ENCODE results near the gene PADI3. TPM values are rescaled to one million over a fixed set of nuclear protein-coding genes. Genes with fewer than 3 reads are reported as not detected.

The PADI3 gene
- total and polyA plus RNA-seq, 12 donors: not detected

GRCh38 chr1:17290553-17290952, 41.7 kb downstream of the PADI3 start:
- peaks cover 10% of the 10 kb centered on the region for H3K27me3 ChIP-seq
- no peak overlapping the region for H3K4me3 ChIP-seq
- 84 to 94% (median 87%) methylated on average over 3 of the region's 3 CpGs for WGBS, 4 donors
- H3K27ac ChIP-seq: no peak overlapping the region
- intact Hi-C loops (cut with DNase I): no loop called here
- no peaks in the 10 kb centered on the region for H3K36me3 ChIP-seq (replicated peaks in 1 of 2)
- no peaks in the 10 kb centered on the region for H3K4me1 ChIP-seq (replicated peaks in 1 of 2)
- TF ChIP-seq CTCF (IDR thresholded peaks at IDR 0.05): no peak
- TF ChIP-seq POLR2A (IDR thresholded peaks at IDR 0.05): no peak
- H3K9me3 ChIP-seq (replicated peaks in 1 of 3): no peaks in the 10 kb centered on the region
- no peak for DNase-seq

GRCh38 chr1:17292299-17293160, 43.6 kb downstream of the PADI3 start:
- WGBS, 4 donors: 51 to 66% (median 64%) methylated on average over 7 of the region's 7 CpGs
- no peaks in the 10 kb centered on the region for H3K9me3 ChIP-seq (replicated peaks in 1 of 3)
- no peaks in the 10 kb centered on the region for H3K36me3 ChIP-seq (replicated peaks in 1 of 2)
- TF ChIP-seq CTCF (IDR thresholded peaks at IDR 0.05): no peak
- TF ChIP-seq POLR2A (IDR thresholded peaks at IDR 0.05): no peak
- H3K4me3 ChIP-seq: no peak overlapping the region
- H3K27ac ChIP-seq: no peak overlapping the region
- DNase-seq: no peak
- intact Hi-C loops (cut with DNase I): no loop called here
- peaks cover 10% of the 10 kb centered on the region for H3K27me3 ChIP-seq
- no peaks in the 10 kb centered on the region for H3K4me1 ChIP-seq (replicated peaks in 1 of 2)

- Histone ChIP-seq H3K36me3 (replicated peaks in 1 of 2) (no peaks in the 10 kb centered on the region), H3K4me3 (no peak overlapping the region), H3K9me3 (replicated peaks in 1 of 3) (no peaks in the 10 kb centered on the region), H3K27ac (no peak overlapping the region), H3K27me3 (peaks cover 10% of the 10 kb centered on the region), H3K4me1 (replicated peaks in 1 of 2) (no peaks in the 10 kb centered on the region)
- TF ChIP-seq POLR2A (IDR thresholded peaks at IDR 0.05) (no peak), CTCF (IDR thresholded peaks at IDR 0.05) (no peak)
- 48 to 57% (median 52%) methylated on average over 14 of the region's 14 CpGs for WGBS, 4 donors
- no peak for DNase-seq
- intact Hi-C loops (cut with DNase I): no loop called here
Observed at GRCh38 chr1:17293681-17294425, 45.0 kb downstream of the PADI3 start.

- Histone ChIP-seq H3K27ac (no peak overlapping the region), H3K9me3 (replicated peaks in 1 of 3) (no peaks in the 10 kb centered on the region), H3K4me1 (replicated peaks in 1 of 2) (no peaks in the 10 kb centered on the region), H3K4me3 (no peak overlapping the region), H3K36me3 (replicated peaks in 1 of 2) (no peaks in the 10 kb centered on the region), H3K27me3 (peaks cover 10% of the 10 kb centered on the region)
- WGBS, 4 donors: 55 to 100% (median 59%) methylated on average over 1 to 4 of the region's 4 CpGs
- intact Hi-C loops (cut with DNase I): no loop called here
- no peak for DNase-seq
- TF ChIP-seq POLR2A (IDR thresholded peaks at IDR 0.05) (no peak), CTCF (IDR thresholded peaks at IDR 0.05) (no peak)
Observed at GRCh38 chr1:17295292-17295691, 46.4 kb downstream of the PADI3 start.

Data from adrenal gland (tissue), 12 donors.